Dedifferentiated amniotic fluid mesenchymal stem cell (primary cell): ENCODE data around the gene CLINT1.
"Not testable (repeated sequence)": the region's sequence is repeated elsewhere in the genome, so short reads cannot be mapped to it uniquely, and the experiment has no call there.

ENCODE experiments used
- DNase-seq: peaks from one replicate; pipeline ENCODE4 v3.0.0-alpha.2; 2016; ENCODE audit errors: extremely low spot score

The CLINT1 gene

GRCh38 chr5:157858527-157859226, at the start of gene CLINT1:
CLINT1 (minus strand) TSS chr5:157859145; CDS start chr5:157858970, 175 bp downstream.
- peak; percentile 89 for DNase-seq

GRCh38 chr5:157908459-157908858, 49.5 kb upstream of the CLINT1 start:
- no peak for DNase-seq

DNA sequence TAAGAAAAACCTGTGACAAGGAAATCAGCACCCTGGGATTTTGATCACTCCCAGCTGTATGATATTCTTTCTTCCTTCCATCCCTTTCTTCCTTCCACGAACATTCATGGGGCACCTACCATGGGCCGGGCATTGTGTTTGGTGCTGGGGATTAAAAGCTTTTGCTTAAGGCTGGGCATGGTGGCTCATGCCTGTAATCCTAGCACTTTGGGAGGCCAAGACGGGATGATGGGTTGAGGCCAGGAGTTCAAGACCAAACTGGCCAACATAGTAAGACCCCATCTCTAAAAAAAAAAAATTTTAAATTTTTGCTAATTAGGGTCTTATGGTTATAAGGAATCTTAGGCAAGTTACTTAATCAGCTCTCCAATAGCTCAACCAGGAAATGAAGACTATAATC, 48.5 kb upstream of the CLINT1 start:
- DNase-seq, result no peak

DNA sequence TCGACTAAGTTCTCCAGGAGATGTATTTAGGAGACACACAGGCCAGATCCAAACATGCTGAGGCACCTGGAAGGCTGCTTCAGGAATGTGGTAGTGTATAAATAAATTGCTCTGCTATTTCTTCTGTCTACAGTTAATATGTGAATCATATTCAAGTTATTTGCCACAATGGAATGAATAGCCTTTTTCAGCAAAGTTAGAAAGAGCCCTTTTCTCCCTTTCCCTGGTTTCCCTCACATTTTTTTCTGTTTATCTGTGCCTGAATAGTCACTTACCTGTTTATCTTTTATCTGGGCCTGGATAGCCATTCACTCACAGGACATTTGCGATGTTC, 44.1 kb upstream of the CLINT1 start:
- no peak for DNase-seq

GRCh38 chr5:157902449-157903116, 43.6 kb upstream of the CLINT1 start:
- no peak for DNase-seq

DNA sequence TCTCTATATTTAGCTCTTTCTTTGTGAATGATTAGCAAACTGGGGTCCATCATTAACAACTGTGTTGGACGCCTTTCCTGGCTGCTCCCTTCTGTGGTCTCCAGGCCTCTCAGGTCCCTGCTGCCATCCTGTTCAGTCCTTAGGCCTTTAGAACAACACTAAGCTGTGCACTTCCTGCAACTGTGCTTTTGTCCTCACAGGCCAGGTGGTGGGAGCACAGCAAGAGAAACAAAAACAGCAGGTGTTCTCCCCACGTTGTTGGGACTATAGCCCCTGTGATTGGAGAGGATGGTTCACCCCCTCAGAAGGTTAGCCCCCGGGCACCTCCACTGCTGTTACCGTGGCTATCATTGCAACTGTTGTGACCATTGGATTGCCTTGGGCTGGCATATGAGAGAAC, 41.7 kb upstream of the CLINT1 start:
- no peak for DNase-seq

DNA sequence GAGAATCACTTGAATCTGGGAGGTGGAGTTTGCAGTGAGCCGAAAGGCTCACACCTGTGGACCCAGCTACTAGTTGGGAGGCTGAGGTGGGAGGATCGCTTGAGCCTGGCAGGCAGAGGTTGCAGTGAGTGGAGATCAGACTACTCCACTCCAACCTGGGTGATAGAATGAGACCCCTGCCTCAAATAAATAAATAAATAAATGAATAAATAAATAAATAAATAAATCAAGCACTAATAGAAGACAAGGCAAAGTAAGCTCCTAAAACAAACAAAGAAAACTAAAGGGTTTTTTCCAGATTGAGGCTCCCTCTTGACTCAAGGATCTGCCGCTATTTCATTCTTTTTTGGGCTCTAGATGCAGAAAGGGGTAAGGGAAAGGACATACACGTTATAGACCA, 34.7 kb upstream of the CLINT1 start:
- DNase-seq, result no peak

DNA sequence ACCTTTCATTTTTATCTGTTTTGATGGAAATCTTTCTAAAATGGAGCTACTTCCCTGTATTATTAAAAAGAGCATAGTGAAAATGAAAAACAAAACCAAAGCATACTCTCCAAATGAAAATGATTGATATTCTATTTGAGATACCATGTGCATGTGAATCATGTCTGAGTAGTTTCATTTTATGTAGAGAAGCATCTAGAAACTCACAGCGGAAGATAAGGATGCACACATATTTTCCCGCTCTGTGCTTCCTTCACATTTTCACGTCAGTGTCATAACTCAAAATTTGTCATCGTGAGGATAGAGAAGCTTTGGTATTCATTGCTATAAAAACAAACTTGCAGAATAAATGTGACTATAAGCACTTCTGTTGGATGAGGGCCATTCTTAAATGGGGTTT, 34.0 kb upstream of the CLINT1 start:
- no peak for DNase-seq

GRCh38 chr5:157890836-157891597, 32.1 kb upstream of the CLINT1 start:
- DNase-seq, result no peak

GRCh38 chr5:157888814-157889532, 30.0 kb upstream of the CLINT1 start:
- no peak for DNase-seq

DNA sequence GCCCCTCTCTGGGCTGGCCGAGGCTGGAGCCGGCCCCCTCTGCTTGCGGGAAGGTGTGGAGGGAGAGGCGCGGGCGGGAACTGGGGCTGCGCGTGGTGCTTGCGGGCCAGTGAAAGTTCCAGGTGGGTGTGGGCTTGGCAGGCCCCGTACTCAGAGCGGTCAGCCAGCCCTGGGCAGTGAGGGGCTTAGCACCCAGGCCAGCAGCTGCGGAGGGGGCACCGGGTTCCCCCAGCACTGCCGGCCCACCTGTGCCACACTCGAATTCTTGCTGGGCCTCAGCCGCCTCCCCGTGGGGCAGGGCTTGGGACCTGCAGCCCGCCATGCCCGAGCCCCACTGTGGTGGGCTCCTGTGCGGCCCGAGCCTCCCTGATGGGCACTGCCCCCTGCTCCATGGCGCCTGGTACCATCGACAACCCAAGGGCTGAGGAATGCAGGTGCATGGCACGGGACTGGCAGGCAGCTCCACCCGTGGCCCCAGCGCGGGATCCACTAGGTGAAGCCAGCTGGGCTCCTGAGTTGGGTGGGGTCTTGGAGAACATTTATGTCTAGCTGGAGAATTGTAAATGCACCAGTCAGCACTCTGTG, 27.9 kb upstream of the CLINT1 start:
- DNase-seq, result no peak

GRCh38 chr5:157885051-157885450, 26.1 kb upstream of the CLINT1 start:
- not testable (repeated sequence) for DNase-seq

GRCh38 chr5:157881498-157881897, 22.6 kb upstream of the CLINT1 start:
- DNase-seq, result not testable (repeated sequence)

DNA sequence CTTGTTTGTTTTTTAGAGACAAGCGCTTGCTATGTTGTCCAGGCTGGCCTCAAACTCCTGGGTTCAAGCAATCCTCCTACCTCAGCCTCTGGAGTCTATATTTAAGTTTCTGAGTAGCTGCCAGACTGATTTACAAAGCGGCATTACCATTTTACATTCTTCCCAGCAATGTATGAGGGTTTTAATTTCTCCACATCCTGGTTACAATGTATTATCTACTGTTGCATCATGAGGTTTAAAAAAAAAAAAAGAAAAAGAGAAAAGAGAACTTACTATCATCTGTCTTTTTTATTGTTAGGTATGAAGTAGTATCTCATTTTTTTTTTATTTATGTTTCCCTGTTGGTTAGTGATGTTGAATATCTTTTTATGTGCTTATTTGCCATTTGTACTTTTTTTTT, 18.9 kb upstream of the CLINT1 start:
- no peak for DNase-seq

- no peak for DNase-seq
Measured at GRCh38 chr5:157874861-157875260, 15.9 kb upstream of the CLINT1 start.

- DNase-seq, result peak; percentile 85
Measured at GRCh38 chr5:157870837-157871834, 12.2 kb upstream of the CLINT1 start.

- DNase-seq, result no peak
Measured at GRCh38 chr5:157867751-157868387, 8.9 kb upstream of the CLINT1 start.

DNA sequence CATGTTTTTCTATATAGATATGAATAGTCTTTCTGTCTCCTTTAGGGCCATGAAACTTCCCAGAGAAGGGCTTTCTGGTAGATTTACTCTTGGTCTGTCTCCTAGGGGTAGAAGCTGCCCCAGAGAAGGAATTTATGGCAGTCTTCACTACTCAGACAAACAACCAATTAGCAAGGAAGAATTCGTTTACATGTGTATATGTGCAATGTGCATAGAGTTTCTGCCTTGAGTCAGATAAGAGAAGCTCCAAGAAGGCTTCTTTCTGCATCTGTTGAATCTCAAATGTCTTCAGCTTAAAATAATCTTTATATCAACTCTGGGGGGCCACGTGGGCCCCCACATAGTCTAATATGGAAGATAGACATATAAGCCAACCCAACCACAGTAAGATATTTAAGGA, 7.6 kb upstream of the CLINT1 start:
- no peak for DNase-seq

GRCh38 chr5:157865781-157866180, 6.8 kb upstream of the CLINT1 start:
- DNase-seq, result peak; percentile 63

DNA sequence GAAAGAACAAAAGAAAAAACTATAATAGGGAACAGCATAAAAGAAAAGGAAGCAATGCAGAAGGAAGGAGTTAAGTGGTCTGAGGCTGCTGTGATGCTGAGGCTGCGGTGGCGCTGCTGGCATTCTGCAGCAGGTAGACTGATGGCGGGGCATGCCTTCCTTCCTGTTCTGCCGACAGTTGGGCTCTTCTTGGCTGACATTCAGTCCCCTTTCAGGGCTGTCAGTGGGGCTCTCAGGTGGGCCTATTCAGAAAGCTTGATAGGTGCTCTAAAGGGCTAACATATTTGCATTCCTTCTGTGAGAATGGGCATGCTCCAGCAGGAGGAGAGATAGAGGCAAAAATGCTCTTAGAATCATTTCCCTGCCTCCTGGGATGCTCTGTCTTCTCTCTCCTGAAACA, 5.1 kb upstream of the CLINT1 start:
- no peak for DNase-seq
